ENCODE data around the gene LDB2. TPM values are rescaled to one million over a fixed set of nuclear protein-coding genes. Genes with fewer than 3 reads are reported as not detected.

LDB2 gene
- total and polyA plus RNA-seq, 2 experiments from 2014 or later = 48.6 to 80.1 TPM

DNA sequence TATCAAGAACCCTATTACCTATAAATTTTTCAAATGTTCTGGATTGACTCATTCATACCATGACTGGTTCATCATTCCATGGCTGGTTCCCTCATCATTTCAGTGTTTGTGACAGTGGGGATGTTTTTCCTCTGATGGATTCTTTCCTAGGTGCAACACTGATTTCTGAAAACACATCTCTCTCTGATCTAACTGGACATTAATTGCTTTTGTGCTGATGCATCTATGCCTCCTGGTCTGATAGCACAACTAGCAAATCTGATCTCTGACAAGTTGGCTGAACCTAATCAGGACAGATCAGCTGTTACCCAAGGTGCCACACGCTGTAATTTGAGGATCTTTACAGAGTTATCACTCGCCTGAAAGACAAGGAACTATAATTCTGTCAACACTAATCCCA is 140.2 kb downstream of the LDB2 start (continued):
- TF ChIP-seq, protein P1, sequence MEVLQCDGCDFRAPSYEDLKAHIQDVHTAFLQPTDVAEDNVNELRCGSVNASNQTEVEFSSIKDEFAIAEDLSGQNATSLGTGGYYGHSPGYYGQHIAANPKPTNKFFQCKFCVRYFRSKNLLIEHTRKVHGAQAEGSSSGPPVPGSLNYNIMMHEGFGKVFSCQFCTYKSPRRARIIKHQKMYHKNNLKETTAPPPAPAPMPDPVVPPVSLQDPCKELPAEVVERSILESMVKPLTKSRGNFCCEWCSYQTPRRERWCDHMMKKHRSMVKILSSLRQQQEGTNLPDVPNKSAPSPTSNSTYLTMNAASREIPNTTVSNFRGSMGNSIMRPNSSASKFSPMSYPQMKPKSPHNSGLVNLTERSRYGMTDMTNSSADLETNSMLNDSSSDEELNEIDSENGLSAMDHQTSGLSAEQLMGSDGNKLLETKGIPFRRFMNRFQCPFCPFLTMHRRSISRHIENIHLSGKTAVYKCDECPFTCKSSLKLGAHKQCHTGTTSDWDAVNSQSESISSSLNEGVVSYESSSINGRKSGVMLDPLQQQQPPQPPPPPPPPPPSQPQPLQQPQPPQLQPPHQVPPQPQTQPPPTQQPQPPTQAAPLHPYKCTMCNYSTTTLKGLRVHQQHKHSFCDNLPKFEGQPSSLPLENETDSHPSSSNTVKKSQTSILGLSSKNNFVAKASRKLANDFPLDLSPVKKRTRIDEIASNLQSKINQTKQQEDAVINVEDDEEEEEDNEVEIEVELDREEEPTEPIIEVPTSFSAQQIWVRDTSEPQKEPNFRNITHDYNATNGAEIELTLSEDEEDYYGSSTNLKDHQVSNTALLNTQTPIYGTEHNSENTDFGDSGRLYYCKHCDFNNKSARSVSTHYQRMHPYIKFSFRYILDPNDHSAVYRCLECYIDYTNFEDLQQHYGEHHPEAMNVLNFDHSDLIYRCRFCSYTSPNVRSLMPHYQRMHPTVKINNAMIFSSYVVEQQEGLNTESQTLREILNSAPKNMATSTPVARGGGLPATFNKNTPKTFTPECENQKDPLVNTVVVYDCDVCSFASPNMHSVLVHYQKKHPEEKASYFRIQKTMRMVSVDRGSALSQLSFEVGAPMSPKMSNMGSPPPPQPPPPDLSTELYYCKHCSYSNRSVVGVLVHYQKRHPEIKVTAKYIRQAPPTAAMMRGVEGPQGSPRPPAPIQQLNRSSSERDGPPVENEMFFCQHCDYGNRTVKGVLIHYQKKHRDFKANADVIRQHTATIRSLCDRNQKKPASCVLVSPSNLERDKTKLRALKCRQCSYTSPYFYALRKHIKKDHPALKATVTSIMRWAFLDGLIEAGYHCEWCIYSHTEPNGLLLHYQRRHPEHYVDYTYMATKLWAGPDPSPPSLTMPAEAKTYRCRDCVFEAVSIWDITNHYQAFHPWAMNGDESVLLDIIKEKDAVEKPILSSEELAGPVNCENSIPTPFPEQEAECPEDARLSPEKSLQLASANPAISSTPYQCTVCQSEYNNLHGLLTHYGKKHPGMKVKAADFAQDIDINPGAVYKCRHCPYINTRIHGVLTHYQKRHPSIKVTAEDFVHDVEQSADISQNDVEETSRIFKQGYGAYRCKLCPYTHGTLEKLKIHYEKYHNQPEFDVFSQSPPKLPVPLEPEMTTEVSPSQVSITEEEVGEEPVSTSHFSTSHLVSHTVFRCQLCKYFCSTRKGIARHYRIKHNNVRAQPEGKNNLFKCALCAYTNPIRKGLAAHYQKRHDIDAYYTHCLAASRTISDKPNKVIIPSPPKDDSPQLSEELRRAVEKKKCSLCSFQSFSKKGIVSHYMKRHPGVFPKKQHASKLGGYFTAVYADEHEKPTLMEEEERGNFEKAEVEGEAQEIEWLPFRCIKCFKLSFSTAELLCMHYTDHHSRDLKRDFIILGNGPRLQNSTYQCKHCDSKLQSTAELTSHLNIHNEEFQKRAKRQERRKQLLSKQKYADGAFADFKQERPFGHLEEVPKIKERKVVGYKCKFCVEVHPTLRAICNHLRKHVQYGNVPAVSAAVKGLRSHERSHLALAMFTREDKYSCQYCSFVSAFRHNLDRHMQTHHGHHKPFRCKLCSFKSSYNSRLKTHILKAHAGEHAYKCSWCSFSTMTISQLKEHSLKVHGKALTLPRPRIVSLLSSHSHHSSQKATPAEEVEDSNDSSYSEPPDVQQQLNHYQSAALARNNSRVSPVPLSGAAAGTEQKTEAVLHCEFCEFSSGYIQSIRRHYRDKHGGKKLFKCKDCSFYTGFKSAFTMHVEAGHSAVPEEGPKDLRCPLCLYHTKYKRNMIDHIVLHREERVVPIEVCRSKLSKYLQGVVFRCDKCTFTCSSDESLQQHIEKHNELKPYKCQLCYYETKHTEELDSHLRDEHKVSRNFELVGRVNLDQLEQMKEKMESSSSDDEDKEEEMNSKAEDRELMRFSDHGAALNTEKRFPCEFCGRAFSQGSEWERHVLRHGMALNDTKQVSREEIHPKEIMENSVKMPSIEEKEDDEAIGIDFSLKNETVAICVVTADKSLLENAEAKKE (CRISPR knock-in tag; IDR thresholded peaks at IDR 0.05) = no peak

DNA sequence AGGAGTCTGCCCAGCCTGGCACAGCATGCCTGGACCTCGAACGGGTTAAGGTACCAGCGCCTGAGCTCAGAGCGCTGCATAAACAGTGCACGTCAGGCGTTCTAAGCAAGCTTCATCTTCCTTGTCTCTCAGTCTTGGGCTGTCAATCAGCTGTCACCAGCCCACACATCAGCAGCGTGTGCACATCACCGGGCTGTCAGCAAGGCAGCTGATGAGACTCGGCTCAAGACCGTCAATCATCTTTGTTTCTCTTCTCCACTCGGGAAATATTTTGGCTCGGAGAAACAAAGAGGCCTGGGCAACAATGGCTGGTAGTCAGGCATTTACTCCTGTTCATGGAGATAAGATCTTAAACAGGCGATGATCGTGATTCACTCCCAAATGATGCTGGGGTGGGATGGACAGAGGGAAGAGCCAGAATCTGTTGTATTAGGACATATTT is 141.3 kb downstream of the LDB2 start:
- Histone ChIP-seq H3K4me2 (no peak overlapping the region), H3K27me3 (ENCODE audit: insufficient read depth) (no peaks in the 10 kb centered on the region), H3K9me2 (ENCODE audit: insufficient read depth) (0 out of 2 replicates have a peak, but pooled peaks cover 6% of the 10 kb centered on the region), H3K27ac (ENCODE audit: low read depth) (no peak overlapping the region), H3K79me2 (replicated peaks; ENCODE audit: insufficient read depth) (no peaks in the 10 kb centered on the region; the same call in none of the 2 replicates), H3K36me3 (ENCODE audit: insufficient read depth) (no peaks in the 10 kb centered on the region), H3F3A (replicated peaks; ENCODE audit: low read depth) (no peaks in the 10 kb centered on the region), H3K4me1 (ENCODE audit: insufficient read depth) (peaks cover 16% of the 10 kb centered on the region), H4K20me1 (replicated peaks; ENCODE audit: insufficient read depth) (no peaks in the 10 kb centered on the region), H3K4me3 (no peak overlapping the region), H2AFZ (no peak overlapping the region)
- peaks cover 37% of the 10 kb centered on the region for H3K36me3 Mint-ChIP-seq (ENCODE audit: low read depth)
- DNase-seq (ENCODE audit: low spot score) (no peak), ATAC-seq (no peak)
- H3K27ac Mint-ChIP-seq = no peak overlapping the region
- H3K9me3 Mint-ChIP-seq = no peaks in the 10 kb centered on the region
- H3K4me1 Mint-ChIP-seq = peaks cover 37% of the 10 kb centered on the region
- H3K4me3 Mint-ChIP-seq = no peak overlapping the region
- H3K27me3 Mint-ChIP-seq (ENCODE audit: insufficient read depth, low read depth, poor library complexity) = no peaks in the 10 kb centered on the region
- no peak for TF ChIP-seq JUNB (IDR thresholded peaks at IDR 0.05; ENCODE audit: unreplicated experiment)
- TF ChIP-seq NANOG (IDR thresholded peaks at IDR 0.05; ENCODE audit: borderline replicate concordance) = no peak
- no peak for TF ChIP-seq ZNF114 (CRISPR knock-in tag; IDR thresholded peaks at IDR 0.05)
- TF ChIP-seq STAT1 (IDR thresholded peaks at IDR 0.05; ENCODE audit: unreplicated experiment) = no peak
- TF ChIP-seq POLR2AphosphoS5 (IDR thresholded peaks at IDR 0.05; ENCODE audit: low read depth) = no peak
- TF ChIP-seq, protein P2, sequence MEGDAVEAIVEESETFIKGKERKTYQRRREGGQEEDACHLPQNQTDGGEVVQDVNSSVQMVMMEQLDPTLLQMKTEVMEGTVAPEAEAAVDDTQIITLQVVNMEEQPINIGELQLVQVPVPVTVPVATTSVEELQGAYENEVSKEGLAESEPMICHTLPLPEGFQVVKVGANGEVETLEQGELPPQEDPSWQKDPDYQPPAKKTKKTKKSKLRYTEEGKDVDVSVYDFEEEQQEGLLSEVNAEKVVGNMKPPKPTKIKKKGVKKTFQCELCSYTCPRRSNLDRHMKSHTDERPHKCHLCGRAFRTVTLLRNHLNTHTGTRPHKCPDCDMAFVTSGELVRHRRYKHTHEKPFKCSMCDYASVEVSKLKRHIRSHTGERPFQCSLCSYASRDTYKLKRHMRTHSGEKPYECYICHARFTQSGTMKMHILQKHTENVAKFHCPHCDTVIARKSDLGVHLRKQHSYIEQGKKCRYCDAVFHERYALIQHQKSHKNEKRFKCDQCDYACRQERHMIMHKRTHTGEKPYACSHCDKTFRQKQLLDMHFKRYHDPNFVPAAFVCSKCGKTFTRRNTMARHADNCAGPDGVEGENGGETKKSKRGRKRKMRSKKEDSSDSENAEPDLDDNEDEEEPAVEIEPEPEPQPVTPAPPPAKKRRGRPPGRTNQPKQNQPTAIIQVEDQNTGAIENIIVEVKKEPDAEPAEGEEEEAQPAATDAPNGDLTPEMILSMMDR (conservative IDR thresholded peaks at IDR 0.05; ENCODE audit: low read depth in 2 of 2) = no peak
- TF ChIP-seq, protein P3, sequence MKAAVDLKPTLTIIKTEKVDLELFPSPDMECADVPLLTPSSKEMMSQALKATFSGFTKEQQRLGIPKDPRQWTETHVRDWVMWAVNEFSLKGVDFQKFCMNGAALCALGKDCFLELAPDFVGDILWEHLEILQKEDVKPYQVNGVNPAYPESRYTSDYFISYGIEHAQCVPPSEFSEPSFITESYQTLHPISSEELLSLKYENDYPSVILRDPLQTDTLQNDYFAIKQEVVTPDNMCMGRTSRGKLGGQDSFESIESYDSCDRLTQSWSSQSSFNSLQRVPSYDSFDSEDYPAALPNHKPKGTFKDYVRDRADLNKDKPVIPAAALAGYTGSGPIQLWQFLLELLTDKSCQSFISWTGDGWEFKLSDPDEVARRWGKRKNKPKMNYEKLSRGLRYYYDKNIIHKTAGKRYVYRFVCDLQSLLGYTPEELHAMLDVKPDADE (IDR thresholded peaks at IDR 0.05) = no peak
- TF ChIP-seq ZNF331 (CRISPR knock-in tag; IDR thresholded peaks at IDR 0.05; ENCODE audit: low read depth) = no peak
- TF ChIP-seq, protein P4, sequence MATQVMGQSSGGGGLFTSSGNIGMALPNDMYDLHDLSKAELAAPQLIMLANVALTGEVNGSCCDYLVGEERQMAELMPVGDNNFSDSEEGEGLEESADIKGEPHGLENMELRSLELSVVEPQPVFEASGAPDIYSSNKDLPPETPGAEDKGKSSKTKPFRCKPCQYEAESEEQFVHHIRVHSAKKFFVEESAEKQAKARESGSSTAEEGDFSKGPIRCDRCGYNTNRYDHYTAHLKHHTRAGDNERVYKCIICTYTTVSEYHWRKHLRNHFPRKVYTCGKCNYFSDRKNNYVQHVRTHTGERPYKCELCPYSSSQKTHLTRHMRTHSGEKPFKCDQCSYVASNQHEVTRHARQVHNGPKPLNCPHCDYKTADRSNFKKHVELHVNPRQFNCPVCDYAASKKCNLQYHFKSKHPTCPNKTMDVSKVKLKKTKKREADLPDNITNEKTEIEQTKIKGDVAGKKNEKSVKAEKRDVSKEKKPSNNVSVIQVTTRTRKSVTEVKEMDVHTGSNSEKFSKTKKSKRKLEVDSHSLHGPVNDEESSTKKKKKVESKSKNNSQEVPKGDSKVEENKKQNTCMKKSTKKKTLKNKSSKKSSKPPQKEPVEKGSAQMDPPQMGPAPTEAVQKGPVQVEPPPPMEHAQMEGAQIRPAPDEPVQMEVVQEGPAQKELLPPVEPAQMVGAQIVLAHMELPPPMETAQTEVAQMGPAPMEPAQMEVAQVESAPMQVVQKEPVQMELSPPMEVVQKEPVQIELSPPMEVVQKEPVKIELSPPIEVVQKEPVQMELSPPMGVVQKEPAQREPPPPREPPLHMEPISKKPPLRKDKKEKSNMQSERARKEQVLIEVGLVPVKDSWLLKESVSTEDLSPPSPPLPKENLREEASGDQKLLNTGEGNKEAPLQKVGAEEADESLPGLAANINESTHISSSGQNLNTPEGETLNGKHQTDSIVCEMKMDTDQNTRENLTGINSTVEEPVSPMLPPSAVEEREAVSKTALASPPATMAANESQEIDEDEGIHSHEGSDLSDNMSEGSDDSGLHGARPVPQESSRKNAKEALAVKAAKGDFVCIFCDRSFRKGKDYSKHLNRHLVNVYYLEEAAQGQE (IDR thresholded peaks at IDR 0.05; ENCODE audit: unreplicated experiment) = no peak
- no peak for TF ChIP-seq EZH2phosphoT487 (IDR thresholded peaks at IDR 0.05; ENCODE audit: unreplicated experiment)
- TF ChIP-seq CREB1 (CRISPR knock-in tag; IDR thresholded peaks at IDR 0.05; ENCODE audit: low read depth) = no peak
